Measurements from ENCODE around the gene CD70.

- TF ChIP-seq, protein P1, sequence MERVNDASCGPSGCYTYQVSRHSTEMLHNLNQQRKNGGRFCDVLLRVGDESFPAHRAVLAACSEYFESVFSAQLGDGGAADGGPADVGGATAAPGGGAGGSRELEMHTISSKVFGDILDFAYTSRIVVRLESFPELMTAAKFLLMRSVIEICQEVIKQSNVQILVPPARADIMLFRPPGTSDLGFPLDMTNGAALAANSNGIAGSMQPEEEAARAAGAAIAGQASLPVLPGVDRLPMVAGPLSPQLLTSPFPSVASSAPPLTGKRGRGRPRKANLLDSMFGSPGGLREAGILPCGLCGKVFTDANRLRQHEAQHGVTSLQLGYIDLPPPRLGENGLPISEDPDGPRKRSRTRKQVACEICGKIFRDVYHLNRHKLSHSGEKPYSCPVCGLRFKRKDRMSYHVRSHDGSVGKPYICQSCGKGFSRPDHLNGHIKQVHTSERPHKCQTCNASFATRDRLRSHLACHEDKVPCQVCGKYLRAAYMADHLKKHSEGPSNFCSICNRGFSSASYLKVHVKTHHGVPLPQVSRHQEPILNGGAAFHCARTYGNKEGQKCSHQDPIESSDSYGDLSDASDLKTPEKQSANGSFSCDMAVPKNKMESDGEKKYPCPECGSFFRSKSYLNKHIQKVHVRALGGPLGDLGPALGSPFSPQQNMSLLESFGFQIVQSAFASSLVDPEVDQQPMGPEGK (CRISPR knock-in tag; IDR thresholded peaks at IDR 0.05; ENCODE audit: borderline replicate concordance), result no peak
- TF ChIP-seq ARNTL (CRISPR knock-in tag; IDR thresholded peaks at IDR 0.05; ENCODE audit: borderline replicate concordance, low read depth) (no peak), ZNF8 (CRISPR knock-in tag; IDR thresholded peaks at IDR 0.05) (no peak), OSR1 (CRISPR knock-in tag; IDR thresholded peaks at IDR 0.05) (no peak)
Measured at GRCh38 chr19:6593651-6594416, 2.9 kb upstream of the CD70 start.

Measured in SK-N-SH treated with all-trans-retinoic acid at 6 μM for 48 hours (cell line).